ENCODE measurements around the gene ZNF512B.
"Not testable (repeated sequence)": the region's sequence is repeated elsewhere in the genome, so short reads cannot be mapped to it uniquely, and the experiment has no call there.

The ZNF512B gene

GRCh38 chr20:63969838-63970713, at the start of gene ZNF512B:
TSS of gene ZNF512B (minus strand) at chr20:63969930. CDS start at chr20:63967950, 1,980 bp downstream.
- POLR2A ChIA-PET: interaction anchor here (1.8 kb wide), 1 partner anchor 13 kb away, joined by 8 read pairs; the partner anchor contains the start of gene UCKL1
- CTCF ChIA-PET: interaction anchor here (0.9 kb wide), 1 partner anchor 11 kb away, joined by 5 read pairs; the partner anchor contains the start of gene PRPF6

GRCh38 chr20:64015635-64016034, 45.9 kb upstream of the ZNF512B start:
- POLR2A ChIA-PET: no interaction called here
- no peak for TF ChIP-seq CTCF (IDR thresholded peaks at IDR 0.05; ENCODE audit: insufficient read depth, low read length, missing control alignments)
- no peak for DNase-seq (ENCODE audit: low read depth, low spot score)
- CTCF ChIA-PET: no interaction called here
- no peak overlapping the region for H3K4me3 ChIP-seq (ENCODE audit: low read depth, low read length)

More at GRCh38 chr20:63969838-63970713, at the start of gene ZNF512B:
- peak within 1 kb of the TSS; percentile 68 for H3K4me3 ChIP-seq (ENCODE audit: low read depth, low read length)
- DNase-seq (ENCODE audit: low read depth, low spot score): no peak
- no peak for TF ChIP-seq CTCF (IDR thresholded peaks at IDR 0.05; ENCODE audit: insufficient read depth, low read length, missing control alignments)

- POLR2A ChIA-PET; CTCF ChIA-PET; DNase-seq (ENCODE audit: low read depth, low spot score); H3K4me3 ChIP-seq (ENCODE audit: low read depth, low read length): not testable (repeated sequence)
Observed at GRCh38 chr20:64012385-64013154, 42.8 kb upstream of the ZNF512B start.

- DNase-seq (ENCODE audit: low read depth, low spot score): no peak
- TF ChIP-seq CTCF (IDR thresholded peaks at IDR 0.05; ENCODE audit: insufficient read depth, low read length, missing control alignments): no peak
- CTCF ChIA-PET: no interaction called here
- H3K4me3 ChIP-seq (ENCODE audit: low read depth, low read length): no peak overlapping the region
- POLR2A ChIA-PET: no interaction called here
Observed at GRCh38 chr20:64011366-64011779, 41.6 kb upstream of the ZNF512B start.

- POLR2A ChIA-PET: no interaction called here
- peak; percentile 23 for DNase-seq (ENCODE audit: low read depth, low spot score)
- CTCF ChIA-PET: no interaction called here
Observed at GRCh38 chr20:64010711-64011237, 41.0 kb upstream of the ZNF512B start.

More at GRCh38 chr20:64010711-64011237, 41.0 kb upstream of the ZNF512B start:
- H3K4me3 ChIP-seq (ENCODE audit: low read depth, low read length): no peak overlapping the region
- no peak for TF ChIP-seq CTCF (IDR thresholded peaks at IDR 0.05; ENCODE audit: insufficient read depth, low read length, missing control alignments)

Data from AG04449 (cell line).